ENCODE measurements around the gene NAA16. TPM values are rescaled to one million over a fixed set of nuclear protein-coding genes. Genes with fewer than 3 reads are reported as not detected.

Gene NAA16
- total RNA-seq, 1 donor from 2014 or later, result 22.3 TPM

GRCh38 chr13:41389580-41389979, 78.5 kb downstream of the NAA16 start:
- H3K27me3 Mint-ChIP-seq (ENCODE audit: unreplicated experiment), result no peaks in the 10 kb centered on the region

GRCh38 chr13:41394166-41394565, 83.1 kb downstream of the NAA16 start:
- Mint-ChIP-seq H3K27me3 (ENCODE audit: unreplicated experiment) (no peaks in the 10 kb centered on the region), H3K4me3 (ENCODE audit: unreplicated experiment) (no peak overlapping the region), H3K9me3 (ENCODE audit: unreplicated experiment) (no peaks in the 10 kb centered on the region), H3K27ac (ENCODE audit: unreplicated experiment) (no peak overlapping the region), H3K36me3 (ENCODE audit: unreplicated experiment) (no peaks in the 10 kb centered on the region), H3K4me1 (ENCODE audit: low read depth, unreplicated experiment) (no peaks in the 10 kb centered on the region)
- TF ChIP-seq, protein P1, sequence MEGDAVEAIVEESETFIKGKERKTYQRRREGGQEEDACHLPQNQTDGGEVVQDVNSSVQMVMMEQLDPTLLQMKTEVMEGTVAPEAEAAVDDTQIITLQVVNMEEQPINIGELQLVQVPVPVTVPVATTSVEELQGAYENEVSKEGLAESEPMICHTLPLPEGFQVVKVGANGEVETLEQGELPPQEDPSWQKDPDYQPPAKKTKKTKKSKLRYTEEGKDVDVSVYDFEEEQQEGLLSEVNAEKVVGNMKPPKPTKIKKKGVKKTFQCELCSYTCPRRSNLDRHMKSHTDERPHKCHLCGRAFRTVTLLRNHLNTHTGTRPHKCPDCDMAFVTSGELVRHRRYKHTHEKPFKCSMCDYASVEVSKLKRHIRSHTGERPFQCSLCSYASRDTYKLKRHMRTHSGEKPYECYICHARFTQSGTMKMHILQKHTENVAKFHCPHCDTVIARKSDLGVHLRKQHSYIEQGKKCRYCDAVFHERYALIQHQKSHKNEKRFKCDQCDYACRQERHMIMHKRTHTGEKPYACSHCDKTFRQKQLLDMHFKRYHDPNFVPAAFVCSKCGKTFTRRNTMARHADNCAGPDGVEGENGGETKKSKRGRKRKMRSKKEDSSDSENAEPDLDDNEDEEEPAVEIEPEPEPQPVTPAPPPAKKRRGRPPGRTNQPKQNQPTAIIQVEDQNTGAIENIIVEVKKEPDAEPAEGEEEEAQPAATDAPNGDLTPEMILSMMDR (IDR thresholded peaks at IDR 0.05; ENCODE audit: partially characterized antibody, unreplicated experiment), result no peak
- DNase-seq, result no peak

More at GRCh38 chr13:41389580-41389979, 78.5 kb downstream of the NAA16 start:
- Mint-ChIP-seq H3K36me3 (ENCODE audit: unreplicated experiment) (no peaks in the 10 kb centered on the region), H3K4me3 (ENCODE audit: unreplicated experiment) (no peak overlapping the region), H3K27ac (ENCODE audit: unreplicated experiment) (no peak overlapping the region), H3K9me3 (ENCODE audit: unreplicated experiment) (no peaks in the 10 kb centered on the region), H3K4me1 (ENCODE audit: low read depth, unreplicated experiment) (no peaks in the 10 kb centered on the region)
- TF ChIP-seq, protein P1 (IDR thresholded peaks at IDR 0.05; ENCODE audit: partially characterized antibody, unreplicated experiment), result no peak
- DNase-seq, result no peak

DNA sequence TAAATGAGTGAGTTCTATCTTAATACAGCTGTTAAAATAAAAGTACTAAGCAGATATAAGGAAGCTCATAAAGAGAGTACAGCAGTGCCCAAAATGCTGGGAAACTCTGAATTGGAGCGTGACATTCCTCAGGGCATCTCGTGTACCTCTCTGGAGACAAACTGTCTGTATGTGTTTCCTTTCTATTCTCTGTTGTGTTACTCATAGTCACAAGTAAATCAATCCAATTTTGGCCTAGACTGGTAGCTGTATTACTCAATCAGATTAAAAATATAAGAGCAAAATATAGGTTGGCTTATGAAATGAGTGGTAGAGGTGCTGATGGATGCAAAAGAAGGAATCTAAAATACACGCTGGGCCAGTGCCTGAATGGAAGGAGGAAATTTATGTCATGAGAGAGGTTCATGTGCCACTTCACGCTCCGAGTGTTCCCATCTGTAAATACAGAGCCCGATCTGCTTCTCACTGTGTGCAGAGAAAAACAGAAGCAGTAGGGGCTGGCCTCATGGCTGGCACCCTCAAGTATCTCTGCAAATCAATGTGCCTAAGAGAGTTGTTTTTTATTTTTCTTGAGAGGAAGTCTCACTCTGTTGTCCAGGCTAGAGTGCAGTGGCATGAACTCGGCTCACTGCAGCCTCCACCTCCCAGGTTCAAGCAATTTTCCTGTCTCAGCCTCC, 87.6 kb downstream of the NAA16 start:
- Mint-ChIP-seq H3K27ac (ENCODE audit: unreplicated experiment) (no peak overlapping the region), H3K4me1 (ENCODE audit: low read depth, unreplicated experiment) (peaks cover 2% of the 10 kb centered on the region), H3K27me3 (ENCODE audit: unreplicated experiment) (no peaks in the 10 kb centered on the region), H3K36me3 (ENCODE audit: unreplicated experiment) (no peaks in the 10 kb centered on the region), H3K9me3 (ENCODE audit: unreplicated experiment) (no peaks in the 10 kb centered on the region), H3K4me3 (ENCODE audit: unreplicated experiment) (no peak overlapping the region)
- TF ChIP-seq, protein P1 (IDR thresholded peaks at IDR 0.05; ENCODE audit: partially characterized antibody, unreplicated experiment), result no peak
- no peak for DNase-seq

GRCh38 chr13:41401366-41401765, 90.3 kb downstream of the NAA16 start:
- DNase-seq, result peak; percentile 27
- Mint-ChIP-seq H3K9me3 (ENCODE audit: unreplicated experiment) (no peaks in the 10 kb centered on the region), H3K4me1 (ENCODE audit: low read depth, unreplicated experiment) (peaks cover 2% of the 10 kb centered on the region), H3K4me3 (ENCODE audit: unreplicated experiment) (no peak overlapping the region), H3K27ac (ENCODE audit: unreplicated experiment) (no peak overlapping the region), H3K36me3 (ENCODE audit: unreplicated experiment) (no peaks in the 10 kb centered on the region), H3K27me3 (ENCODE audit: unreplicated experiment) (no peaks in the 10 kb centered on the region)
- TF ChIP-seq, protein P1 (IDR thresholded peaks at IDR 0.05; ENCODE audit: partially characterized antibody, unreplicated experiment), result no peak

- Mint-ChIP-seq H3K27ac (ENCODE audit: unreplicated experiment) (peak overlapping the region; percentile 66), H3K9me3 (ENCODE audit: unreplicated experiment) (no peaks in the 10 kb centered on the region), H3K4me3 (ENCODE audit: unreplicated experiment) (no peak overlapping the region), H3K4me1 (ENCODE audit: low read depth, unreplicated experiment) (peaks cover 4% of the 10 kb centered on the region), H3K27me3 (ENCODE audit: unreplicated experiment) (no peaks in the 10 kb centered on the region), H3K36me3 (ENCODE audit: unreplicated experiment) (no peaks in the 10 kb centered on the region)
- DNase-seq, result no peak
- TF ChIP-seq, protein P1 (IDR thresholded peaks at IDR 0.05; ENCODE audit: partially characterized antibody, unreplicated experiment), result no peak
Measured at GRCh38 chr13:41402691-41403511, 91.8 kb downstream of the NAA16 start.

Data from glutamatergic neuron (in vitro differentiated cells).